Glomerular visceral epithelial cell (primary cell): ENCODE results near the gene NPIPB8.
A peak's percentile ranks its signal among the peaks of the same experiment; 100 is the strongest.
"Not testable (repeated sequence)": the region's sequence is repeated elsewhere in the genome, so short reads cannot be mapped to it uniquely, and the experiment has no call there.

Source experiments
- DNase-seq: peaks from one replicate; pipeline ENCODE4 v3.0.0-alpha.2; 2016; ENCODE audit errors: extremely low spot score

NPIPB8 gene

DNA sequence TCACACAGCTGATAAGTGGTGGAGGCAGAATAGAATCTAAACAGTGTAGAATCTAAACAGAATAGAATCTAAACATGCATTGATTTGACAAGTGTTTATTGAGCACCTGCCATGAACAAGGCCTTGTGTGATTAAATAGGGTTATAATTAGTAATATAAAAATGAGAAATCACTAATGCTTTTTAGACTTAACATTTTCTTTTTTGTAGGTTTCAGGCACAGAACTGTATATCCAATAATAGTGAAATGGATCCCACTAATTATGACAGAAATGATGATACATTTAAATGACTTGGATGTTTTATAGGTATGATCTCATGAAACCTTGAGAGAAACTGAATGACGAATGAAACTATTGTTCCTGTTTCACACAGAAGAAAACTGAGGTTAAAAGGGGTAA is at the start of gene NPIPB8:
Gene NPIPB8, plus strand, starts transcription at position 301 of the 400 bp plus-strand sequence. CDS start 296 bp downstream, outside the sequence.
- not testable (repeated sequence) for DNase-seq

DNA sequence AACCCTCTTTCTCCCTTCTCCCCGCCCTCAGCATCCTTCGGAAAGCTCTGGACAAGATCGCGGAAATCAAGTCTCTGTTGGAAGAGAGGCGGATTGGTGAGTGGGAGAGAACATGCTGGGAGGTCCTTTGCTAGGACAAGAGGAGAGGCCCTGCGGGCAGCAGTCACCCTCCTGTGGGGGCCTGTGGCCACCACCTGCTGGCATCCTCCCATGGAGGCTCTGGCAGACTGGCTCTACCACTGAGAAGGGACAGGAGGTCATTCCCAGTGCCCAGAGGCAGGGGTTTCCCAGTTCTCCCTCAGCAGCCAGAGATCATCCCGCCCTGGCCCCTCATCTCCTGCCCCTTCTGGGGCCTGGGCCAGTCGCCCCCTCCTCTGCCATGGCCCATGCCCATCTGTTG is 48.8 kb upstream of the NPIPB8 start:
- DNase-seq, result no peak

DNA sequence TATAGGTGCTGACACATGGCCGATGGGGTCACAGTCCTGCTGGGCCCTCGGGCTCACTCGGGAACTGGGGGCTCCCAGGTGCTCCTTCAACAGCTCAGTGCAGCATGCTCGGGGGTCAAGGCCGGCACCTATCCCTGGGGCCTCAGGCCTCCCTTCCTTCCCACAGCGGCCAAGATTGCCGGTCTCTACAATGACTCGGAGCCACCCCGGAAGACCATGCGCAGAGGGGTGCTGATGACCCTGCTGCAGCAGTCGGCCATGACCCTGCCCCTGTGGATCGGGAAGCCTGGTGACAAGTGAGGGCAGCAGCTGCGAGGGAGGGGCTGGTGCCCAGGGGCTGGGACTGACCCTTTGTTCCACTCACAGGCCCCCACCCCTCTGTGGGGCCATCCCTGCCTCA is 47.9 kb upstream of the NPIPB8 start:
- no peak for DNase-seq

DNA sequence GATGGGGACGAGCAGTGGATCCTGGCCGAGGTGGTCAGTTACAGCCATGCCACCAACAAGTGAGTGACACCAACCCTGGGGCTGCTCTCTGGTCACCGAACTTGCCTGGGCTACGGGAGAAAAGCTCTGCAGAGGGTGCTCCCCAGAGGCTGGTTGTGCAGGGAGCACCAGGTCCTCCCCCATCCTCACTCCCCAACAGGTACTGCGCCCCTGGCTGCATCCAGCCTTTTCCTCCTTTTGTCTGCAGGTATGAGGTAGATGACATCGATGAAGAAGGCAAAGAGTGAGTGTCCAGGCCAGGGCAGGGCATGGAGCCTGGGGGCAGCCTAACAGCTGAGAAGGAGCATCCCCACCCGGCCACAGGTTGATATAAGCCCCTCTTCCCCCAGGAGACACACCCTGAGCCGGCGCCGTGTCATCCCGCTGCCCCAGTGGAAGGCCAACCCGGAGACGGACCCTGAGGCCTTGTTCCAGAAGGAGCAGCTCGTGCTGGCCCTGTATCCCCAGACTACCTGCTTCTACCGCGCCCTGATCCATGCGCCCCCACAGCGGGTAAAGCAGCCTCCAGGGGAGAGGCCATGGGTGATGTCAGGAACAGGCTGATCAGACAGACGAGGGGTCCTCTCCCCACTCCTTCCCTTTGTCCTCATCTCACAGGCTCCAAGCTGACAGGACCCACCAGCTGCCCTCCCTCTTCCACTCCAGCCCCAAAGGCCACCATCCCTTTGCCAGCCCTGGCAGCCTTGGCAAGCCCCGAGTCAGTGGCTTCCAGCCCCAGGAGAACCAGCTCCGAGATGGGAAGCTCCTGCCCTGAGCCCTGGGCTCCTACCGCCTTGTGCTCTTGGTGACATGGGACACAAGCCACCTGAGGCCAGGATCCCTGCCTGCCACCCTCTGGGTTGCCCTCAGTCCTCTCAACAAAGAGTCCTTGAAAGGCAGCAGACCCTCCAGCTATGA is 47.2 kb upstream of the NPIPB8 start:
- no peak for DNase-seq

DNA sequence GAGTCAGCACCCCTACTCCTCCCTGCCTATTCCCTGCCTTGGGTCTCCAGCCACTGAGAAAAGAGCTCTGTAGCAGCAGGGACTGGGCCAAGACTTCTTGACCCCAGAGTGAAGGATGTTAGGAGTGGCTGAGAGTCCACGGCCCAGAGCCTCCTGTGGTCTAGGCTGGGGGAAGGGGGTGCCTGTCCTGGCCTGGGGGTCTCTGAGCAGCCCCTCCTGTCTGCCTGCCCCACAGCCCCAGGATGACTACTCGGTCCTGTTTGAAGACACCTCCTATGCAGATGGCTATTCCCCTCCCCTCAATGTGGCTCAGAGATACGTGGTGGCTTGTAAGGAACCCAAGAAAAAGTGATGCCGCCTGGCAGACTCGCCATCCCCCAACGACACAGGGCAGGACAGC is 46.5 kb upstream of the NPIPB8 start:
- DNase-seq, result no peak

DNA sequence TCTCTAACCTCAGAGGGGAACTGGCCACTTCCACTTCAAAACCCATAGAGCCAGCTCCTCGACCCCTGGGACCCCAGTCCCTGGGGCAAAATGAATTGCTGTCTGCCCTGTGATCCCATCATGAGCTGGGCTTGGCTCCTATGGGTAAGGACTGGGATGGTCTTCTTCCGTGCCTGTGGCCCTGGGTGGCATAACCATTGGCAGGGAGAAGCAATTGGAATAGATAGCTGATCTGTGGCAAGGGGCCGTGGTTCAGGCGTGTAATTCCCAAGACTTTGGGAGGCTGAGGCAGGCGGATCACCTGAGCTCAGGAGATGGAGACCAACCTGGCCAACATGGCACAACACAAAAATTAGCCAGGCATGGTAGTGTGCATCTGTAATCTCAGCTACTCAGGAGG is 45.4 kb upstream of the NPIPB8 start:
- DNase-seq, result no peak

DNA sequence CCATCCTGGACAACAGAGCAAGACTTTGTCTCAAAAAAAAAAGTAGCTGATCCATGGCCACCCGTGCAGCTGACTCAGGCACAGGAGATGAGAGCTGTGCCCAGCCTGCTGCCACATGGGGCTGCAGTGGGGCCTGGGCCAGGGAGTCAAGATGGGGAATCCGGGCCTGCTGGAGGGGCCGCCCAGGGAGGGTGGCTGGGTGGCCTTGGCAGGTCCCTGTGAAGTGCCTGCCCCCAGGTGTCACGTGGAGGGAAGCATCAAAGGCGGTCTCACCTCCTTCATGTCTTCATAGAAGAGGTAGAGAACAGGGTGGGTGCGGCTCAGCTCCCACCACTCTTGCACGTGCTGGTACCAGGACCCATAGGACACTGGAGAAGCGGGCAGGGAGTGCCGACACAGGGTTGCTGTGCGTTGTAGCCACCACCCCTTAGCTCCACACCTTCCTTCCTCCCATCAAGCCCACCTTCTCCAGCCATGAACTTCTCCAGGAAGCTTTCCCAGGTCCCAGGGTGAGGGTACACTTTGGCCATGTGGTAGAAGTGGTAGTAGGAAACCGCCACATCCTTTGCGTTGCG is 44.8 kb upstream of the NPIPB8 start:
- no peak for DNase-seq

DNA sequence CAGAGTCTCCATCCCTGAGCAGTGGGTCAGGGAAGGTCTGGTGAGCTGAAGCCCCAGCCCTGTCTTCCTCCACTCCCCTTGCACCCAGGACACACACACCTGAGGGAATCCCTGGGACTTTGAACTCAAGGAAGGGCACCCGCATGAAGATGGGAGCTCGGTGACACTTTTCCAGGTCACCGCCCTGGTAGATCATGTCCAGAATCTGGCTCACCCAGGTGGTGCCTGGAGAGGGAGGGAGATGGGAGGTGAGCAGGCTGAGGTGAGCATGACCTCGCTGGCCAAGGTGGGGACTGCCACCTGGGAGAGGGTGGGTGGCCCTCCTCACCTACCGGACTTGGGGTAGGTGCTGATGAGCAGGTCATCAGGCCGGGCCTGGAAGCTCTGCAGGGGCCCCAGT is 42.4 kb upstream of the NPIPB8 start:
- DNase-seq, result not testable (repeated sequence)

DNA sequence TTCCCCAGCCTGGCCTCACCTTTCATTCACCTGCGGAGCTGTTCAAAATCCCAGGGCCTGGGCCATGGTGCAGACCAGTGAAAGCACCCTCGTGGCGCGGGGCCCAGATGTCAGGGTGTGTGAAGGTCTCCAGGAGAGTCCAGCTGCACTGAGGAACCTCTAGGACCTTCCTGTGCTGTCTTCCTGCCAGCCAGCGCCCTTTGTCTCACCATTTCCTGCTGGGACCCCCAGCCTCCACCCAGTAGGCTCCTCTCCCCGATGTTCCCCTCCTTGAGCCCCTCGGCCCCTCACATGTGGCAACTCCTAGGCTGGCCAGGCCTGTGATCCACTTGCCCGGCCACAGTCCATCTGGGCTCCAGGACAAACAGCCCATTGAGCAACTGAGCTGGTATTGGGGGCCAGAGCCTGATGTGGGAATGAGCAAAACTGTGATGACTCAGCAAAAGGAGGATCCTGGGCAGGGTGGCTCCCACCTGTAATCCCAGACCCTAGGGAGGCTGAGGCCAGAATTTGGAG is 41.7 kb upstream of the NPIPB8 start:
- no peak for DNase-seq

DNA sequence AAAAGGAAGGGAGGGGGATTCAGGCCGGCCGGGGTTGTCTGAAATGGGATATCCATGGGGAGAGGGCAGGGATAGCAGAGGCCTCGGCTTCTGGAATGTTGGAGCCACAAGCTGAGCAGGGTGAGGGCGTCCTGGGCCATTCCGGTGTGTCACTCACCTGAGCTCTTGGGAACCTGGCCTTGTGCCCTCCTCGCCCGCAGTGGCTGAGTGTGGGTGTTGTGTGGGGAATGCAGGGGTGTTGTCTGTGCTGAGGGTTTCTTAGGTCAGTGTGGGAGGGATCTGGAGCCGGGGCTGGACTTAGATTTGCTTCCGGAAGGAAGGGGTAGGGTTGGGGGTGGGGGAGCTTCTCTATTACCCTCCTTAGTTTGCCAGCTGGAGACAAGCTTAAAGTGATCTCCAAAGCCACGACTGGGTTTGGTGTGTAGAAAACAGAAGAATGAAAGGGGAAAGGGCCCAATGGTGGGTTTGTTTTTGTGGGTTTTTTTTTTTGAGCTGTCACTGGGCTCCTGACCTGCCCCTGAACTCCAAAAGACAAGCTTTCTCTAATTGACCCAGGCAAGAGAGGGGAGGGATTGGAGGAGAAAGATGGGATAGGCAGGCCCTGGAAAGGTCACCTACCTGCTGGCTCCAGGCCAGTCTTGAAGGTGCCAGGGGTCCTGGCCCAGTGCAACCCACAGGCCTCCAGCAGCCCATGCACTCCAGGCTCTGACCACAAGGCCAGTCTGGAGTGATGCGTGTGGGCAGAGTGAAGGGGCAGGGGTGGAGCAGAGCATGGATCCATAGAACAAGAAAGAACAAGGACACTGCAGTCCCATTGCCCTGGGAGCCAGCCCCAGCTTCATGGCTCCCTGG is 40.8 kb upstream of the NPIPB8 start, which contains the start of gene SULT1A2:
Gene SULT1A2, minus strand, starts transcription at position 211 of the 852 bp plus-strand sequence. CDS start 1,120 bp downstream, outside the sequence.
- peak; percentile 32 for DNase-seq

DNA sequence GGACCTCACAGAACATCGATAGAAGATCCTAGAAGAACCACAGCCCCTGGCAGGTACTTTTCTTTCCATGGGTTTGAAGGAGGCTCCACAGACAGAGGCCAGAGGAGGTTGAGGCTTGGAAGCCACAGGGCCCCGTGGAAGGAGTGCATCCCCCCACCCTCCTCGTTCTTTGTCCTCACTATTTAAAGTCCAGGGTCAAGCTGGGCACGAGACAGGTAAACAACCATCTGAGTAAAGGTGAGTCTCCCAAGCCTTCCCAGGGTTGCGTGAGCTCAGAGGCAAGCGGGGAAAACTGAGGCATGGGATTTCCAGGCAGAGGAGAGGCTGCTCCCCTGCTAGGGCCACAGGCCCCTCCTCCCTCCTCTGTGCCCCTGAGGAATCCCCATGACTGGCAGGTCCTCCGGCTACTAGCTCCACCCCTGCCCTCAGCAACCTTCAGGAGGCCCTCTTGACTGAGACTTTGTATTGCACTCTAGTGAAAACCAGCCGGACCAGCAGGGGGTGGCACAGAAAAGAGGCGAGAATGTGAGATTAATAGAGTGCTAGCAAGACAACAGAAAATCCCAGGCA is 40.1 kb upstream of the NPIPB8 start:
- DNase-seq, result no peak

DNA sequence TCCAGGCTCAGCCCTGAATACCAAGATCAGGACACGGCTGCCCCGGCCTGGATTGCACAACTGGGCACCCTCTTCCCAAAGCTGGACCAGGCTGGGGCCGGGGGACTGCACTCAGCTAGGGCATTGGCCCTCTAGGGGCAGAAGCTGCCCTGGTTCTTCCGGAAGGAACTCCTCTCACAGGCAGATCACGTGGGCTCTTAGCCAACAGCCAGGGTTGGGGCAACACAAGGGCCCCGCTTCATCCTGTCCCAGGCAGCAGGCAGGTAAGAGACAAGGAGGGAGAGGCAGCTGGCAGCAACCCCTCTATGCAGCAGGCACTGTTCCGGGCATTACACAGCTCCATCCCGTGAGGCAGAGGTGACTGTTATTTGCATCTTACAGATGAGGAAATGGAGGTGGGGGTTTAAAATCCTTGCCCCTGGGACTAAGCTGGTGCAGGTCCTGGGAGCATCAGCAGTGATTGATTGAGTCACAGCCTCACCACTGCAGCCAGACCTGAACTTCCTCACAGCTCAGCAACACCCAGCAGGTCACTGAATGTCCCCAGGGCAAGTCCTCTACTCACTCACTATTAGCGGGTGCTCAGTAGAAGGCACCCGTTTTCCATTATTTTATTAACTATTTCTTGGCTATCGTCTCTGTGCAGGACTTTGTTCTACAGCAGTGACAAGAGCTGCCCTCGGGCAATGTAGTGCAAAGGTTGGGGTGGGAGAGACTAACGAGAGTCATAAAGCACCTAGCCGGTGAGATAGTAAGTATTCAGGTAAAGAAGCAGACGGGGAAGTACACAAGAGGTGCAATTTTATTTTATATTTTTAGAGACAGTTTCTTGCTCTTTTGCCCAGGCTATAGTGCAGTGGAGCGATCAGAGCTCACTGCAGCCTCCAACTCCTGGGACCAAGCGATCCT is 38.2 kb upstream of the NPIPB8 start:
- DNase-seq, result not testable (repeated sequence)

DNA sequence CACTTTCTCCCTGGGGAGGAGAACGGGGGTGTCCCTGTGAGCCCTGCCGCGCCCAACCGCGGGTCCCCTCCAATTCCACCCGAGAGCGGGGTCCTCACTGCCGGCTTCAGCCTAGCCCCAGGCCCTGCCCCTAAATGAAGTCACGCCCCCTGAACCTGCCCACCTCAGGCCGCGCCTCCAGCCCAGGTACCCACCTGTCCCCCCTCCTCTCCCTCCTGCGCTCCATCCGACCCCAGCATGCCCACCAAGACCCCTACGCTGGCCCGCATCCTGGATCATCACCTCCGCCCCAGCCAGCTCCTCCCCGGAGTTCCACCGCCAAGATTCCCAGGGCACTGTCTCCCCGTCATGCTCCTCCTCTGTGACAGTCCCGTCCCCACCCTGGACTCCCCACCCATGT is 36.9 kb upstream of the NPIPB8 start:
- DNase-seq, result not testable (repeated sequence)

DNA sequence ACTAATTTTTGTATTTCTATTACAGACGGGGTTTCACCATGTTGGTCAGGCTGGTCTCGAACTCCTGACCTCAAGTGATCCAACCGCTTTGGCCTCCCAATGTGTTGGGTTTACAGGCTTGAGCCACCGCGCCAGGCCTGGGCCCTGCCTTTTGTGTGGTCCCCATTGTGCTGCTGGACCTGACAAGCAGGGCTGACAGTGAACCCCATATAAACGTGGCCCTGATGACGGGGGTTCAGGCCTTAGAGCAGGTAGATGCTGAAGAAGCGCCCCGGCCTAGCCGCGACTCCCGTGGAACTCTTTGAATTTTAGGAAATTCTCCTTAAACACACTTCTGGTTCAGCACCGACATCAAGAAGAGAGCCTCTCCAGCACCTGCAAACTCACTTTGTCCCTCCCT is 36.3 kb upstream of the NPIPB8 start:
- DNase-seq, result not testable (repeated sequence)

DNA sequence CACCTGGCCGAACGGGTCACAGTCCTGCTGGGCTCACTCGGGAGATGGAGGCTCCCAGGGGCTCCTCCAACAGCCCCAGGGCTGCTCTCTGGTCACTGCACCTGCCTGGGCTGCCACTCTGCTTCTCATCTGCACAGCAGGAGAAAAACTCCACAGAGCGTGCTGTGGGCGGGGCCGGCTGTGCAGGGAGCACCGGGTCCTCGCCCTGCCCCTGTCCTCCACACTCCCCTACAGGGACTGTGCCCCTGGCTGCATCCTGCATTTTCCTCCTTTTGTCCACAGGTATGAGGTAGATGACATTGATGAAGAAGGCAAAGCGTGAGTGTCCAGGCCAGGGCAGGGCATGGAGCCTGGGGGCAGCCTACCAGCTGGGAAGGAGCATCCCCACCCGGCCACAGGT is 35.8 kb upstream of the NPIPB8 start:
- DNase-seq, result not testable (repeated sequence)

DNA sequence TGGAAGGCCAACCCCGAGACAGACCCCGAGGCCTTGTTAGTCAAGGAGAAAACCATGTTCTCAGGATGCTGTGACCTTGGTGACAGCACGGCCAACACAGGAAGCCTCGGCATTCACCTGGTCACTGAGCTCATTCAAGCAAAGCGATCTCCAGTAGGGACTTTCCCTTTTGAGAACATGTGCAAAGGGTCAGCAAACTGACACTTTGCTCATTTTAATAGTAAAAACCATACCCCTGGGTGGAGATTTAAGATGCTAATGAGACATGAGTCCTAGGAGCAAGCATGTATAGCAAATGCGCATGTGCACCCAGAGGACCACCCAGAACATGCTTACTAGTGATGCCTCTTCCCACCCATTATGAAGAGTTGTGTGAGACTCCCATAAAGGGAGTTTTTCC is 35.3 kb upstream of the NPIPB8 start:
- peak; percentile 15 for DNase-seq

DNA sequence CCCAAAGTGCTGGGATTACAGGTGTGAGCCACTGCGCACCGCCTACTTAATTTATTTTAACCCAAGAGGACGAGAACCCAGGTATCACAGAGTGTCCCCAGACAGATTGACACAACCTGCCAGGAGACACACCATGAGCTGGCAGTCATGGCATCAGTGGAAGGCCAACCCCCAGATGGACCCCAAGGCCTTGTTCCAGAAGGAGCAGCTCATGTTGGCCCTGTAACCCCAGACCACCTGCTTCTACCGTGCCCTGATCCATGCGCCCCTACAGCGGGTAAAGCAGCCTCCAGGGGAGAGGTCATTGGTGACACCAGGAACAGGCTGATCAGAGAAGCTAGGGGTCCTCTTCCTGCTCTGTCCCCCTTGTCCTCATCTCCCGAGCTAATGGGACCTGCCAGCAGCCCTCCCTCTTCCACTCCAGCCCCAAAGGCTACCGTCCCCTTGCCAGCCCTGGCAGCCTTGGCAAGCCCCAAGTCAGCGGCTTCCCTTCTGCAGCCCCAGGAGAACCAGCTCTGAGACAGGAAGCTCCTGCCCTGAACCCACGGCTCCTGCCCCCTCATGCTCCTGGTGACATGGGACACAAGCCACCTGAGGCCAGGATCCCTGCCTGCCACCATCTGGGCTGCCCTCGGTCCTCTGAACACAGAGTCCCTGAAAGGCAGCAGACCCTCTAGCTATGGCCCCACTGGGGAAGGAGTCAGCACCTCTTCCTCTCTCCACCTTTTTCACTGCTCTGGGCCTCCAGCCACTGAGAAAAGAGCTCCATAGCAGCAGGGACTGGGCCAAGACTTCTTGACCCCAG is 34.3 kb upstream of the NPIPB8 start:
- no peak for DNase-seq

DNA sequence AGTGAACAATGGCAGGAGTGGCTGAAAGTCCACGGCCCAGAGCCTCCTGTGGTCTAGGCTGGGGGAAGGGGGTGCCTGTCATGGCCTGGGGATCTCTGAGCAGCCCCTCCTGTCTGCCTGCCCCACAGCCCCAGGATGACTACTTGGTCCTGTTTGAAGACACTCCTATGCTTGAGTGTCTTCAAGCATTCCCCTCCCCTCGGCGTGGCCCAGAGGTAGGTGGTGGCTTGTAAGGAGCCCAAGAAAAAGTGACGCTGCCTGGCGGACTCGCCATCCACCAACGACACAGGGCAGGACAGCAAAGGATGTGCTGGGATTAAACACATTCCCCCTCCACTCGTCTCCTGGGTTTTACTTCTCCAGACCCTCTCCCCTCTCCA is 33.7 kb upstream of the NPIPB8 start:
- no peak for DNase-seq

DNA sequence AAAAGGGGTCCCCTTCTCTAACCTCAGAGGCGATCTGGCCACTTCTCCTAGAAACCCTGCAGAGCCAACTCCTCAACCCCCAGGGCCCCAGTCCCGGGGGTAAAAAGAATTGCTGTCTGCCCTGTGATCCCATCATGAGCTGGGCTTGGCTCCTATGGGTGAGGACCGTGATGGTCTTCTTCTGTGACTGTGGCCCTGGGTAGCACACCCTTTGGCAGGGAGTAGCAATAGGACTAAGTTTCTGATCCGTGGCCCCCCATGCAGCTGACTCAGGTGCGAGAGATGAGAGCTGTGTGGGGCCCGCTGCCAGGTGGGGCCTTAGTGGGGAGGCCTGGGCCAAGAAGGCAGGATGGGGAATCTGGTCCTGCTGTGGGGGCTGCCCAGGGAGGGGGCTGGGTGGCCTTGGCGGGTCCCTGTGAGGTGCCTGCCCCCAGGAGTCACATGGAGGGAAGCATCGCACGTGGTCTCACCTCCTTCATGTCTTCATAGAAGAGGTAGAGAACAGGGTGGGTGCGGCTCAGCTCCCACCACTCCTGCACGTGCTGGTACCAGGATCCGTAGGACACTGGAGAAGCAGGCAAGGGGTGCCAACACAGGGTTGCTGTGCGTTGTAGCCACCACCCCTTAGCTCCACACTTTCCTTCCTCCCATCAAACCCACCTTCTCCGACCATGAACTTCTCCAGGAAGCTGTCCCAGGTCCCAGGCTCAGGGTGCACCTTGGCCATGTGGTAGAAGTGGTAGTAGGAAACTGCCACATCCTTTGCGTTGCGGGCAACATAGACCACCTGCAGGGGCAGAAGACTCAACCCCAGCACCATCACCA is 31.4 kb upstream of the NPIPB8 start:
- no peak for DNase-seq
